ENCODE data around the gene LACTBL1. TPM values are rescaled to one million over a fixed set of nuclear protein-coding genes. Genes with fewer than 3 reads are reported as not detected.

LACTBL1 gene
- total and polyA plus RNA-seq, 2 of the 8 experiments (the other 6 are each of a cell fraction or from before 2014, with no cell fraction given) = not detected

DNA sequence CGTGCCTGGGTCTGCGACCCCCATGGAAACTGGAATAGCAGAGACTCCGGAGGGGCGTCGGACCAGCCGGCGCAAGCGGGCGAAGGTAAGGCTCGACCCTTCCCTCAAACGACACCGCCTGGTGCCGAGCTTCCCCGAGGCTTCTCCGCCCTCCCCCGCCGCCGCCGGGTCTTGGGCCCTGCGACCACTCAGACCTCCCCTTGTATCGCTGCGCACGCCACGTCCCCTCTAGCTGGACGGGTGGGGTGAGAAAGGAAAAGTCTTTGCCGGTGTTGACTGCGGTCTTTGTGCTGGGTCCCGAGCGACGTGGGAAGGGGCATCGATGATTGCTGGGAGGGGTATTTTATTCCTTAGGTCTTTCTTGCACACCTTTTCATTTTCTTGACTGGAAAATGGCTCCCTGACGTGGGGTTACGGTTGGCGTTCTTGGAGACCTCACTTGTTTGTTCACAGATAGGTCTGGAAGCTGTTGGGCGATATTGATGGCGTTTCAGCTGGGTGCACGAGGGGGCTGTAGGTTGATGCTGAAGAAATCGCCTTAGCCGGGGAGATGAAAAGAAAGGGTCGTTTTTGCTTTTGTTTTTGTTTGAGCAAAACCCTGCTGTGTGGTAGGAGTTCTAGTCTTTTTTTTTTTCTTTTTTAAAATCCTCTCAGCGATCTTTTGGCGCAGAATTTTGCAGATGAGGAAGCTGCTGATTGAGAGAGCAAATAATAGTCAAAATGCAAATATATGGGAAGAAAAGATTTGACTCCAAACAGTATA, 47.4 kb upstream of the LACTBL1 start (continued):
- TF ChIP-seq, protein P1, sequence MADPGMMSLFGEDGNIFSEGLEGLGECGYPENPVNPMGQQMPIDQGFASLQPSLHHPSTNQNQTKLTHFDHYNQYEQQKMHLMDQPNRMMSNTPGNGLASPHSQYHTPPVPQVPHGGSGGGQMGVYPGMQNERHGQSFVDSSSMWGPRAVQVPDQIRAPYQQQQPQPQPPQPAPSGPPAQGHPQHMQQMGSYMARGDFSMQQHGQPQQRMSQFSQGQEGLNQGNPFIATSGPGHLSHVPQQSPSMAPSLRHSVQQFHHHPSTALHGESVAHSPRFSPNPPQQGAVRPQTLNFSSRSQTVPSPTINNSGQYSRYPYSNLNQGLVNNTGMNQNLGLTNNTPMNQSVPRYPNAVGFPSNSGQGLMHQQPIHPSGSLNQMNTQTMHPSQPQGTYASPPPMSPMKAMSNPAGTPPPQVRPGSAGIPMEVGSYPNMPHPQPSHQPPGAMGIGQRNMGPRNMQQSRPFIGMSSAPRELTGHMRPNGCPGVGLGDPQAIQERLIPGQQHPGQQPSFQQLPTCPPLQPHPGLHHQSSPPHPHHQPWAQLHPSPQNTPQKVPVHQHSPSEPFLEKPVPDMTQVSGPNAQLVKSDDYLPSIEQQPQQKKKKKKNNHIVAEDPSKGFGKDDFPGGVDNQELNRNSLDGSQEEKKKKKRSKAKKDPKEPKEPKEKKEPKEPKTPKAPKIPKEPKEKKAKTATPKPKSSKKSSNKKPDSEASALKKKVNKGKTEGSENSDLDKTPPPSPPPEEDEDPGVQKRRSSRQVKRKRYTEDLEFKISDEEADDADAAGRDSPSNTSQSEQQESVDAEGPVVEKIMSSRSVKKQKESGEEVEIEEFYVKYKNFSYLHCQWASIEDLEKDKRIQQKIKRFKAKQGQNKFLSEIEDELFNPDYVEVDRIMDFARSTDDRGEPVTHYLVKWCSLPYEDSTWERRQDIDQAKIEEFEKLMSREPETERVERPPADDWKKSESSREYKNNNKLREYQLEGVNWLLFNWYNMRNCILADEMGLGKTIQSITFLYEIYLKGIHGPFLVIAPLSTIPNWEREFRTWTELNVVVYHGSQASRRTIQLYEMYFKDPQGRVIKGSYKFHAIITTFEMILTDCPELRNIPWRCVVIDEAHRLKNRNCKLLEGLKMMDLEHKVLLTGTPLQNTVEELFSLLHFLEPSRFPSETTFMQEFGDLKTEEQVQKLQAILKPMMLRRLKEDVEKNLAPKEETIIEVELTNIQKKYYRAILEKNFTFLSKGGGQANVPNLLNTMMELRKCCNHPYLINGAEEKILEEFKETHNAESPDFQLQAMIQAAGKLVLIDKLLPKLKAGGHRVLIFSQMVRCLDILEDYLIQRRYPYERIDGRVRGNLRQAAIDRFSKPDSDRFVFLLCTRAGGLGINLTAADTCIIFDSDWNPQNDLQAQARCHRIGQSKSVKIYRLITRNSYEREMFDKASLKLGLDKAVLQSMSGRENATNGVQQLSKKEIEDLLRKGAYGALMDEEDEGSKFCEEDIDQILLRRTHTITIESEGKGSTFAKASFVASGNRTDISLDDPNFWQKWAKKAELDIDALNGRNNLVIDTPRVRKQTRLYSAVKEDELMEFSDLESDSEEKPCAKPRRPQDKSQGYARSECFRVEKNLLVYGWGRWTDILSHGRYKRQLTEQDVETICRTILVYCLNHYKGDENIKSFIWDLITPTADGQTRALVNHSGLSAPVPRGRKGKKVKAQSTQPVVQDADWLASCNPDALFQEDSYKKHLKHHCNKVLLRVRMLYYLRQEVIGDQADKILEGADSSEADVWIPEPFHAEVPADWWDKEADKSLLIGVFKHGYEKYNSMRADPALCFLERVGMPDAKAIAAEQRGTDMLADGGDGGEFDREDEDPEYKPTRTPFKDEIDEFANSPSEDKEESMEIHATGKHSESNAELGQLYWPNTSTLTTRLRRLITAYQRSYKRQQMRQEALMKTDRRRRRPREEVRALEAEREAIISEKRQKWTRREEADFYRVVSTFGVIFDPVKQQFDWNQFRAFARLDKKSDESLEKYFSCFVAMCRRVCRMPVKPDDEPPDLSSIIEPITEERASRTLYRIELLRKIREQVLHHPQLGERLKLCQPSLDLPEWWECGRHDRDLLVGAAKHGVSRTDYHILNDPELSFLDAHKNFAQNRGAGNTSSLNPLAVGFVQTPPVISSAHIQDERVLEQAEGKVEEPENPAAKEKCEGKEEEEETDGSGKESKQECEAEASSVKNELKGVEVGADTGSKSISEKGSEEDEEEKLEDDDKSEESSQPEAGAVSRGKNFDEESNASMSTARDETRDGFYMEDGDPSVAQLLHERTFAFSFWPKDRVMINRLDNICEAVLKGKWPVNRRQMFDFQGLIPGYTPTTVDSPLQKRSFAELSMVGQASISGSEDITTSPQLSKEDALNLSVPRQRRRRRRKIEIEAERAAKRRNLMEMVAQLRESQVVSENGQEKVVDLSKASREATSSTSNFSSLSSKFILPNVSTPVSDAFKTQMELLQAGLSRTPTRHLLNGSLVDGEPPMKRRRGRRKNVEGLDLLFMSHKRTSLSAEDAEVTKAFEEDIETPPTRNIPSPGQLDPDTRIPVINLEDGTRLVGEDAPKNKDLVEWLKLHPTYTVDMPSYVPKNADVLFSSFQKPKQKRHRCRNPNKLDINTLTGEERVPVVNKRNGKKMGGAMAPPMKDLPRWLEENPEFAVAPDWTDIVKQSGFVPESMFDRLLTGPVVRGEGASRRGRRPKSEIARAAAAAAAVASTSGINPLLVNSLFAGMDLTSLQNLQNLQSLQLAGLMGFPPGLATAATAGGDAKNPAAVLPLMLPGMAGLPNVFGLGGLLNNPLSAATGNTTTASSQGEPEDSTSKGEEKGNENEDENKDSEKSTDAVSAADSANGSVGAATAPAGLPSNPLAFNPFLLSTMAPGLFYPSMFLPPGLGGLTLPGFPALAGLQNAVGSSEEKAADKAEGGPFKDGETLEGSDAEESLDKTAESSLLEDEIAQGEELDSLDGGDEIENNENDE (IDR thresholded peaks at IDR 0.05; ENCODE audit: insufficient replicate concordance, low read length) = no peak
- no peak for TF ChIP-seq CHD1 (IDR thresholded peaks at IDR 0.05; ENCODE audit: low read depth, low read length)
- peak; percentile 39; the same call in 1 of the 2 replicates for TF ChIP-seq TAF1 (IDR thresholded peaks at IDR 0.05; ENCODE audit: low read depth, low read length)
- no peak for TF ChIP-seq SIX5 (IDR thresholded peaks at IDR 0.05; ENCODE audit: low read depth, low read length)

All from H1 (cell line).